Neural cell (in vitro differentiated cells): ENCODE results near the gene RPL13A. TPM values are rescaled to one million over a fixed set of nuclear protein-coding genes. Genes with fewer than 3 reads are reported as not detected.

Source experiments
- H2AFZ ChIP-seq: fragments of 200-600, 300-800 bp; sonication (generic), shearing (Covaris generic); 2 replicates; pipeline ENCODE4 v1.6.0; 2014; ENCODE audit warnings: low read depth, mild to moderate bottlenecking, antibody characterized with exemption, low read length, moderate library complexity
- H3F3A ChIP-seq: fragments of 200-600 bp; shearing (Covaris generic); 2 replicates; pipeline ENCODE4 v1.6.1; 2016; ENCODE audit warnings: mild to moderate bottlenecking, moderate library complexity, mixed read lengths, antibody characterized with exemption, low read length; ENCODE audit not compliant: insufficient read depth, poor library complexity, severe bottlenecking
- H3K27ac ChIP-seq: fragments of 200-600, 300-800 bp; sonication (generic), shearing (Covaris generic); 2 replicates; pipeline ENCODE4 v1.5.1; 2014; ENCODE audit warnings: mild to moderate bottlenecking, low read length, moderate library complexity
- H3K27me3 ChIP-seq: fragments of 300-800, 200-600 bp; sonication (generic), shearing (Covaris generic); 2 replicates; pipeline ENCODE4 v1.6.0; 2014; ENCODE audit warnings: mild to moderate bottlenecking, low read depth, low read length, moderate library complexity; ENCODE audit not compliant: insufficient read depth
- H3K36me3 ChIP-seq: fragments of 300-800, 200-600 bp; sonication (generic), shearing (Covaris generic); 2 replicates; pipeline ENCODE4 v1.5.1; 2014; ENCODE audit warnings: mild to moderate bottlenecking, antibody characterized with exemption, low read length, moderate library complexity; ENCODE audit not compliant: insufficient read depth
- H3K4me2 ChIP-seq: fragments of 300-800, 200-600 bp; sonication (generic), shearing (Covaris generic); 2 replicates; pipeline ENCODE4 v1.6.0; 2014; ENCODE audit warnings: mild to moderate bottlenecking, low read length
- H3K4me3 ChIP-seq: fragments of 300-800, 200-600 bp; sonication (generic), shearing (Covaris generic); 2 replicates; pipeline ENCODE4 v1.5.1; 2014; ENCODE audit warnings: mild to moderate bottlenecking, low read length, moderate library complexity
- H3K79me2 ChIP-seq: fragments of 200-600 bp; shearing (Covaris generic); replicated peaks from 2 replicates; pipeline ENCODE4 v1.6.0; 2014; ENCODE audit warnings: mild to moderate bottlenecking, low read length, moderate library complexity; ENCODE audit not compliant: insufficient read depth
- H3K9ac ChIP-seq: fragments of 300-800, 200-600 bp; sonication (generic), shearing (Covaris generic); 2 replicates; pipeline ENCODE4 v1.6.1; 2016; ENCODE audit warnings: mild to moderate bottlenecking, low read length, mixed read lengths
- H3K9me2 ChIP-seq: fragments of 200-600 bp; shearing (Covaris generic); 2 replicates; pipeline ENCODE4 v1.6.1; 2016; ENCODE audit warnings: mild to moderate bottlenecking, low read length, mixed read lengths; ENCODE audit not compliant: insufficient read depth
- H3K9me3 ChIP-seq: fragments of 200-600, 300-800 bp; sonication (generic), shearing (Covaris generic); 2 replicates; pipeline ENCODE4 v1.6.1; 2016; ENCODE audit warnings: mild to moderate bottlenecking, mixed run types, low read length, moderate library complexity, mixed read lengths
- H4K20me1 ChIP-seq: fragments of 200-600 bp; shearing (Covaris generic); 2 replicates; pipeline ENCODE4 v1.6.1; 2016; ENCODE audit warnings: mild to moderate bottlenecking, mixed run types; ENCODE audit not compliant: insufficient read depth
- EP300 ChIP-seq: fragments of 450-650 bp; conservative IDR thresholded peaks from 2 replicates; pipeline ENCODE4 v1.6.1; 2014; ENCODE audit warnings: antibody characterized with exemption, mild to moderate bottlenecking, moderate library complexity; ENCODE audit not compliant: poor library complexity, severe bottlenecking
- EZH2 ChIP-seq: fragments of 200-600, 300-800 bp; shearing (Covaris generic), sonication (generic); IDR thresholded peaks from 2 replicates; pipeline ENCODE4 v1.6.1; 2014; ENCODE audit warnings: antibody characterized with exemption, low read length, borderline replicate concordance, mild to moderate bottlenecking; ENCODE audit not compliant: insufficient read depth, poor library complexity, severe bottlenecking
- MXI1 ChIP-seq: fragments of 450-650 bp; conservative IDR thresholded peaks from 2 replicates; pipeline ENCODE4 v1.6.1; 2014; ENCODE audit warnings: antibody characterized with exemption, mild to moderate bottlenecking; ENCODE audit not compliant: poor library complexity, severe bottlenecking
- POLR2AphosphoS5 ChIP-seq: IDR thresholded peaks from 2 replicates; pipeline ENCODE4 v1.6.1; 2012
- RAD21 ChIP-seq: fragments of 450-650 bp; conservative IDR thresholded peaks from 2 replicates; pipeline ENCODE4 v1.6.1; 2014; ENCODE audit warnings: antibody characterized with exemption, mild to moderate bottlenecking, moderate library complexity
- SMC3 ChIP-seq: fragments of 450-650 bp; conservative IDR thresholded peaks from 2 replicates; pipeline ENCODE4 v1.6.1; 2014; ENCODE audit warnings: antibody characterized with exemption, mild to moderate bottlenecking, moderate library complexity; ENCODE audit not compliant: poor library complexity
- TAF1 ChIP-seq: IDR thresholded peaks from 2 replicates; pipeline ENCODE4 v1.6.1; 2012; ENCODE audit warnings: low read depth
- polyA plus RNA-seq: library from polyadenylated mRNA; depleted of rRNA; stranded (reverse); fragments of >200 nt; gene quantifications from 2 replicates; pipeline ENCODE4 v1.2.3, GENCODE V29; 2014
- TF ChIP-seq, protein P1 (sequence below): fragments of 450-650 bp; IDR thresholded peaks from 2 replicates; pipeline ENCODE4 v1.5.1; 2014; ENCODE audit warnings: antibody characterized with exemption, mild to moderate bottlenecking, moderate library complexity; ENCODE audit not compliant: poor library complexity, severe bottlenecking
- TF ChIP-seq, protein P2 (sequence below): IDR thresholded peaks from 2 replicates; pipeline ENCODE4 v1.6.1; 2012; ENCODE audit warnings: borderline replicate concordance

The RPL13A gene
- polyA plus RNA-seq, 1 donor from 2014 or later, result 2,313 TPM

DNA sequence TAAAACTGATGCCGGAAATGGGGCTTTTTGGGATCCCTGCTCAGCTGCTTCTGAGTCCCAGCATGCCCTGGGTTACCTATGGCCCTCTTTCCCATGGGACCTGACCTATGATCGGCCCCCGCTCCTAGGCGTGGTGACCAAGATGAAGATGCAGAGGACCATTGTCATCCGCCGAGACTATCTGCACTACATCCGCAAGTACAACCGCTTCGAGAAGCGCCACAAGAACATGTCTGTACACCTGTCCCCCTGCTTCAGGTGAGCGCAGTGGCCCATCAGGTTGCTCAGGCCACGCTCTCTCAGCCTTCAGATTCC, 10.3 kb downstream of the RPL13A start:
- Histone ChIP-seq H3K27me3 (no peaks in the 10 kb centered on the region), H3K4me2 (peak overlapping the region; percentile 94), H3K9me3 (no peaks in the 10 kb centered on the region), H3K36me3 (peaks cover 10% of the 10 kb centered on the region), H3K9ac (peak overlapping the region; percentile 94), H3K9me2 (no peaks in the 10 kb centered on the region), H4K20me1 (no peaks in the 10 kb centered on the region), H3K27ac (no peak overlapping the region), H2AFZ (no peak overlapping the region), H3K79me2 (peaks cover 20% of the 10 kb centered on the region), H3K4me3 (peak overlapping the region; percentile 91), H3F3A (no peaks in the 10 kb centered on the region)
- TF ChIP-seq, protein P1, sequence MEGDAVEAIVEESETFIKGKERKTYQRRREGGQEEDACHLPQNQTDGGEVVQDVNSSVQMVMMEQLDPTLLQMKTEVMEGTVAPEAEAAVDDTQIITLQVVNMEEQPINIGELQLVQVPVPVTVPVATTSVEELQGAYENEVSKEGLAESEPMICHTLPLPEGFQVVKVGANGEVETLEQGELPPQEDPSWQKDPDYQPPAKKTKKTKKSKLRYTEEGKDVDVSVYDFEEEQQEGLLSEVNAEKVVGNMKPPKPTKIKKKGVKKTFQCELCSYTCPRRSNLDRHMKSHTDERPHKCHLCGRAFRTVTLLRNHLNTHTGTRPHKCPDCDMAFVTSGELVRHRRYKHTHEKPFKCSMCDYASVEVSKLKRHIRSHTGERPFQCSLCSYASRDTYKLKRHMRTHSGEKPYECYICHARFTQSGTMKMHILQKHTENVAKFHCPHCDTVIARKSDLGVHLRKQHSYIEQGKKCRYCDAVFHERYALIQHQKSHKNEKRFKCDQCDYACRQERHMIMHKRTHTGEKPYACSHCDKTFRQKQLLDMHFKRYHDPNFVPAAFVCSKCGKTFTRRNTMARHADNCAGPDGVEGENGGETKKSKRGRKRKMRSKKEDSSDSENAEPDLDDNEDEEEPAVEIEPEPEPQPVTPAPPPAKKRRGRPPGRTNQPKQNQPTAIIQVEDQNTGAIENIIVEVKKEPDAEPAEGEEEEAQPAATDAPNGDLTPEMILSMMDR, result no peak
- TF ChIP-seq MXI1, result no peak
- TF ChIP-seq SMC3, result no peak
- TF ChIP-seq POLR2AphosphoS5, result no peak
- TF ChIP-seq, protein P2, sequence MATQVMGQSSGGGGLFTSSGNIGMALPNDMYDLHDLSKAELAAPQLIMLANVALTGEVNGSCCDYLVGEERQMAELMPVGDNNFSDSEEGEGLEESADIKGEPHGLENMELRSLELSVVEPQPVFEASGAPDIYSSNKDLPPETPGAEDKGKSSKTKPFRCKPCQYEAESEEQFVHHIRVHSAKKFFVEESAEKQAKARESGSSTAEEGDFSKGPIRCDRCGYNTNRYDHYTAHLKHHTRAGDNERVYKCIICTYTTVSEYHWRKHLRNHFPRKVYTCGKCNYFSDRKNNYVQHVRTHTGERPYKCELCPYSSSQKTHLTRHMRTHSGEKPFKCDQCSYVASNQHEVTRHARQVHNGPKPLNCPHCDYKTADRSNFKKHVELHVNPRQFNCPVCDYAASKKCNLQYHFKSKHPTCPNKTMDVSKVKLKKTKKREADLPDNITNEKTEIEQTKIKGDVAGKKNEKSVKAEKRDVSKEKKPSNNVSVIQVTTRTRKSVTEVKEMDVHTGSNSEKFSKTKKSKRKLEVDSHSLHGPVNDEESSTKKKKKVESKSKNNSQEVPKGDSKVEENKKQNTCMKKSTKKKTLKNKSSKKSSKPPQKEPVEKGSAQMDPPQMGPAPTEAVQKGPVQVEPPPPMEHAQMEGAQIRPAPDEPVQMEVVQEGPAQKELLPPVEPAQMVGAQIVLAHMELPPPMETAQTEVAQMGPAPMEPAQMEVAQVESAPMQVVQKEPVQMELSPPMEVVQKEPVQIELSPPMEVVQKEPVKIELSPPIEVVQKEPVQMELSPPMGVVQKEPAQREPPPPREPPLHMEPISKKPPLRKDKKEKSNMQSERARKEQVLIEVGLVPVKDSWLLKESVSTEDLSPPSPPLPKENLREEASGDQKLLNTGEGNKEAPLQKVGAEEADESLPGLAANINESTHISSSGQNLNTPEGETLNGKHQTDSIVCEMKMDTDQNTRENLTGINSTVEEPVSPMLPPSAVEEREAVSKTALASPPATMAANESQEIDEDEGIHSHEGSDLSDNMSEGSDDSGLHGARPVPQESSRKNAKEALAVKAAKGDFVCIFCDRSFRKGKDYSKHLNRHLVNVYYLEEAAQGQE, result no peak
- TF ChIP-seq TAF1, result no peak
- no peak for TF ChIP-seq EZH2
- TF ChIP-seq EP300, result no peak
- no peak for TF ChIP-seq RAD21

DNA sequence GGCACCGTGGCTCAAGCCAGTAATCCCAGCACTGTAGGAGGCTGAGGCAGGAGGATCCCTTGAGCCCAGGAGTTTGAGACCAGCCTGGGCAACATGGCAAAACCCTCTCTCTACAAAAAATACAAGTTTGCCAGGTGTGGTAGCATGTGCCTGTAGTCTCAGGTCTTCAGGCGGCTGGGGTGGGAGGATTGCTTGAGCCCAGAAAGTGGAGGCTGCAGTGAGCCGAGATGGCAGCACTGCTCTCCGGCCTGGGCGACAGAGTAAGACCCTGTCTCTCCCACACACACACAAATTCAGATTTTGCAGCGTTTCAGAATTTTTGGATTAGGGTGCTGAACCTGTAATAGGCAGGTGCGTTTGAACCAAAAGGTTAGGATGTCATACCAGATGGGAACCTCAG, 11.1 kb downstream of the RPL13A start:
- Histone ChIP-seq H3K9me3 (no peaks in the 10 kb centered on the region), H3K79me2 (peaks cover 20% of the 10 kb centered on the region), H3K4me2 (peak overlapping the region; percentile 94), H3K4me3 (peak overlapping the region; percentile 91), H3K9me2 (no peaks in the 10 kb centered on the region), H3K27ac (no peak overlapping the region), H3K36me3 (peaks cover 10% of the 10 kb centered on the region), H3K27me3 (no peaks in the 10 kb centered on the region), H3K9ac (peak overlapping the region; percentile 38), H4K20me1 (no peaks in the 10 kb centered on the region), H3F3A (no peaks in the 10 kb centered on the region), H2AFZ (no peak overlapping the region)
- TF ChIP-seq, protein P1, result no peak
- no peak for TF ChIP-seq TAF1
- no peak for TF ChIP-seq EZH2
- no peak for TF ChIP-seq EP300
- TF ChIP-seq SMC3, result no peak
- TF ChIP-seq MXI1, result no peak
- TF ChIP-seq POLR2AphosphoS5, result no peak
